GM23338 (cell line): Measurements from ENCODE around the gene VDR. TPM values are rescaled to one million over a fixed set of nuclear protein-coding genes. Genes with fewer than 3 reads are reported as not detected.

Experiments
- ATAC-seq: fragments of 200-7000 bp; cut with Tn5 transposase; 3 replicates; pipeline ENCODE4 v1.9.1; 2020
- DNase-seq: peaks from one replicate; pipeline ENCODE4 v3.0.0-alpha.2; 2015; ENCODE audit warnings: low spot score
- H2AFZ ChIP-seq: fragments of 200-600 bp; sonication (generic); 2 replicates; pipeline ENCODE4 v1.8.0; 2016; ENCODE audit warnings: antibody characterized with exemption, mild to moderate bottlenecking, moderate library complexity
- H3F3A ChIP-seq: fragments of 200-600 bp; sonication (generic); replicated peaks from 2 replicates; pipeline ENCODE4 v1.8.0; 2017; ENCODE audit warnings: antibody characterized with exemption, mixed run types, low read depth
- H3K27ac ChIP-seq: fragments of 200-600 bp; sonication (generic); 2 replicates; pipeline ENCODE4 v1.6.1; 2016; ENCODE audit warnings: low read depth
- H3K27me3 ChIP-seq: fragments of 200-600 bp; sonication (generic); 2 replicates; pipeline ENCODE4 v1.8.0; 2016; ENCODE audit warnings: mild to moderate bottlenecking, mixed run types, moderate library complexity; ENCODE audit not compliant: insufficient read depth
- H3K36me3 ChIP-seq: fragments of 200-600 bp; sonication (generic); 2 replicates; pipeline ENCODE4 v1.8.0; 2016; ENCODE audit warnings: mild to moderate bottlenecking; ENCODE audit not compliant: insufficient read depth
- H3K4me1 ChIP-seq: fragments of 200-600 bp; sonication (generic); 2 replicates; pipeline ENCODE4 v1.8.0; 2016; ENCODE audit warnings: mild to moderate bottlenecking, moderate library complexity; ENCODE audit not compliant: insufficient read depth
- H3K4me2 ChIP-seq: fragments of 200-600 bp; sonication (generic); 2 replicates; pipeline ENCODE4 v1.7.1; 2017; ENCODE audit warnings: mixed run types
- H3K4me3 ChIP-seq: fragments of 200-600 bp; sonication (generic); 2 replicates; pipeline ENCODE4 v1.6.1; 2016; ENCODE audit warnings: mixed run types
- H3K79me2 ChIP-seq: fragments of 200-600 bp; sonication (generic); replicated peaks from 2 replicates; pipeline ENCODE4 v1.8.0; 2017; ENCODE audit warnings: mild to moderate bottlenecking; ENCODE audit not compliant: insufficient read depth
- H3K9me2 ChIP-seq: fragments of 200-600 bp; sonication (generic); 2 replicates; pipeline ENCODE4 v1.8.0; 2017; ENCODE audit not compliant: insufficient read depth
- H4K20me1 ChIP-seq: fragments of 200-600 bp; sonication (generic); replicated peaks from 2 replicates; pipeline ENCODE4 v1.8.0; 2017; ENCODE audit warnings: mild to moderate bottlenecking; ENCODE audit not compliant: insufficient read depth
- H3K27ac Mint-ChIP-seq: 2 replicates; pipeline ENCODE4 v1.8.0; 2020; ENCODE audit warnings: inconsistent platforms, mild to moderate bottlenecking, moderate library complexity, mixed read lengths
- H3K27me3 Mint-ChIP-seq: 3 replicates; pipeline ENCODE4 v1.8.0; 2022; ENCODE audit warnings: low read depth, mild to moderate bottlenecking, moderate library complexity, mixed read lengths, inconsistent platforms; ENCODE audit not compliant: insufficient read depth, poor library complexity
- H3K36me3 Mint-ChIP-seq: 3 replicates; pipeline ENCODE4 v1.8.0; 2021; ENCODE audit warnings: low read depth, mild to moderate bottlenecking, inconsistent platforms, moderate library complexity, mixed read lengths
- H3K4me1 Mint-ChIP-seq: 3 replicates; pipeline ENCODE4 v1.8.0; 2020; ENCODE audit warnings: mild to moderate bottlenecking, inconsistent platforms, mixed read lengths
- H3K4me3 Mint-ChIP-seq: 3 replicates; pipeline ENCODE4 v1.8.0; 2021; ENCODE audit warnings: moderate library complexity, mild to moderate bottlenecking, inconsistent platforms, mixed read lengths
- H3K9me3 Mint-ChIP-seq: 3 replicates; pipeline ENCODE4 v1.8.0; 2020; ENCODE audit warnings: moderate library complexity, mild to moderate bottlenecking, inconsistent platforms, mixed read lengths
- CREB1 ChIP-seq: fragments of 250-450 bp; sonication (Bioruptor Pico); IDR thresholded peaks from 2 replicates; pipeline ENCODE4 v1.5.0; 2020; ENCODE audit warnings: low read depth, mild to moderate bottlenecking, moderate library complexity
- CTCF ChIP-seq, 2 experiments: fragments of 200-600 bp in 1 of 2; sonication (generic) in 1 of 2; conservative IDR thresholded peaks; 2 replicates each; pipeline versions ENCODE4 v1.5.1 to v1.6.1; 2016 to 2017; ENCODE audit warnings: antibody characterized with exemption in 2 of 2, low read depth in 2 of 2, mild to moderate bottlenecking in 2 of 2, moderate library complexity in 1 of 2
- ETS1 ChIP-seq: IDR thresholded peaks from 2 replicates; pipeline ENCODE4 v1.6.1; 2016; ENCODE audit warnings: antibody characterized with exemption
- EZH2 ChIP-seq: fragments of 200-600 bp; sonication (generic); IDR thresholded peaks from one replicate; pipeline ENCODE4 v1.8.0; 2017; ENCODE audit warnings: antibody characterized with exemption, mild to moderate bottlenecking, low read depth; ENCODE audit not compliant: unreplicated experiment
- EZH2phosphoT487 ChIP-seq: fragments of 200-600 bp; sonication (generic); IDR thresholded peaks from one replicate; pipeline ENCODE4 v1.8.1; 2018; ENCODE audit warnings: antibody characterized with exemption; ENCODE audit not compliant: unreplicated experiment
- JUNB ChIP-seq: IDR thresholded peaks from one replicate; pipeline ENCODE4 v1.6.1; 2016; ENCODE audit warnings: antibody characterized with exemption; ENCODE audit not compliant: unreplicated experiment
- POLR2AphosphoS5 ChIP-seq: IDR thresholded peaks from 2 replicates; pipeline ENCODE4 v1.6.1; 2016; ENCODE audit warnings: antibody characterized with exemption, low read depth
- REST ChIP-seq: IDR thresholded peaks from one replicate; pipeline ENCODE4 v1.6.1; 2018; ENCODE audit warnings: antibody characterized with exemption; ENCODE audit not compliant: unreplicated experiment
- STAT1 ChIP-seq: IDR thresholded peaks from one replicate; pipeline ENCODE4 v1.6.1; 2016; ENCODE audit warnings: antibody characterized with exemption; ENCODE audit not compliant: unreplicated experiment
- ZNF114 ChIP-seq: fragments of 250-450 bp; sonication (Bioruptor Pico); IDR thresholded peaks from 2 replicates; pipeline ENCODE4 v1.5.0; 2020; ENCODE audit warnings: mild to moderate bottlenecking, moderate library complexity
- ZNF331 ChIP-seq: fragments of 250-450 bp; sonication (Bioruptor Pico); IDR thresholded peaks from 2 replicates; pipeline ENCODE4 v1.5.0; 2020; ENCODE audit warnings: low read depth, mild to moderate bottlenecking, moderate library complexity
- polyA plus RNA-seq: library from polyadenylated mRNA; unstranded; fragments of >200 nt; fragmentation: Nextera tagmentation; extraction: Ambion mirVana; gene quantifications from 2 replicates; pipeline ENCODE4 v1.2.1, GENCODE V29; 2016
- total RNA-seq: library from RNA; depleted of rRNA; stranded (reverse); fragments of >200 nt; shearing (Covaris generic); gene quantifications from 2 replicates; pipeline ENCODE4 v1.2.3, GENCODE V29; 2014

VDR gene
- total and polyA plus RNA-seq, 2 experiments from 2014 or later: 0.37 to 1.4 TPM

GRCh38 chr12:47896022-47896421, 8.8 kb downstream of the VDR start (continued):
- TF ChIP-seq ETS1 (no peak), CTCF (conservative IDR thresholded peaks at IDR 0.05; ENCODE audit: low read depth in 2 of 2) (no peak), EZH2phosphoT487 (no peak), ZNF114 (no peak), REST (no peak), EZH2 (no peak)

GRCh38 chr12:47894652-47895051, 10.1 kb downstream of the VDR start:
- Histone ChIP-seq H3K4me2 (no peak overlapping the region), H3K27me3 (no peaks in the 10 kb centered on the region), H2AFZ (no peak overlapping the region), H3F3A (0 out of 2 replicates have a peak, but pooled peaks cover 3% of the 10 kb centered on the region), H3K4me1 (peaks cover 13% of the 10 kb centered on the region; the same call in 1 of the 2 replicates), H3K9me2 (no peaks in the 10 kb centered on the region), H3K36me3 (no peaks in the 10 kb centered on the region), H3K79me2 (no peaks in the 10 kb centered on the region), H4K20me1 (no peaks in the 10 kb centered on the region), H3K27ac (no peak overlapping the region), H3K4me3 (no peak overlapping the region)
- no peaks in the 10 kb centered on the region; the same call in 2 of the 3 replicates for H3K9me3 Mint-ChIP-seq
- H3K27ac Mint-ChIP-seq: no peak overlapping the region
- ATAC-seq: no peak
- H3K4me3 Mint-ChIP-seq: no peak overlapping the region
- peaks cover 27% of the 10 kb centered on the region for H3K27me3 Mint-ChIP-seq
- DNase-seq: no peak
- peaks cover 16% of the 10 kb centered on the region; the same call in 2 of the 3 replicates for H3K4me1 Mint-ChIP-seq
- no peaks in the 10 kb centered on the region for H3K36me3 Mint-ChIP-seq
- TF ChIP-seq CTCF (conservative IDR thresholded peaks at IDR 0.05; ENCODE audit: low read depth in 2 of 2) (no peak), POLR2AphosphoS5 (no peak), JUNB (no peak), EZH2 (no peak), STAT1 (no peak), CREB1 (no peak), ZNF331 (CRISPR knock-in tag) (no peak), REST (no peak), ETS1 (no peak), ZNF114 (no peak), EZH2phosphoT487 (no peak)
